ENCODE results near the gene CCL3. TPM values are rescaled to one million over a fixed set of nuclear protein-coding genes. Genes with fewer than 3 reads are reported as not detected.
A peak's percentile ranks its signal among the peaks of the same experiment; 100 is the strongest.
"Not testable (repeated sequence)": the region's sequence is repeated elsewhere in the genome, so short reads cannot be mapped to it uniquely, and the experiment has no call there.

CCL3 gene
- total RNA-seq, 2 donors from 2014 or later, result 2.0 to 2.1 TPM

DNA sequence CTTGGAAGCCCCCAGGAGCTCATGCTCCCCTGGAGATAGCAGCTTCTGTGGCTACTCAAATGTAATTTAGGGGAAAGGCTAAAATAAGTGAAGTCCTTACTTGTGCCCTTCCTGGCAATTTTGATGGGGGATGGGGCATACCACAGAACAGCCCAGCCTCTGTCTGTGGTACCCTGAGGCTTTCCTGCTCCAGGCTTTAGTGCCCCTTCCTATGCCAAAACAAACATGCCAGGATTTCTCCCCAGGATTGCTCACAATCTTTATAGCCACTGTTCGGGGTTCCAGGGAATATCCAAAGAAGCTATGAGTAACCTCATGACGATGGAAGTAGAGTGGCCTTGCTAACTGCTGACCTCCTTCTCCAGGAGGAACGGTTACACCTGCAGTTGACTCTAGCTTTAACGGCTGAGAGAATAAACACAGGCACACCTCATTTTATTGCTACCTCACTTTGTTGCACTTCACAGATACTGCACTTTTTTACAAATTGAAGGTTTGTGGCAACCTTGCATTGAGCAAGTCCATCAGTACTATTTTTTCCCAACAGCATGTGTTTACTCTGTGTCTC, 38.6 kb upstream of the CCL3 start:
- H3K9ac ChIP-seq (ENCODE audit: low read depth in 2 of 2, low read length in 2 of 2), result peak overlapping the region in 1 of 2 donors; percentile 41
- no peak overlapping the region for H3K4me3 ChIP-seq
- peak overlapping the region; percentile 63 for H3K27ac ChIP-seq
- peak; percentile 82 for DNase-seq
- no peaks in the 10 kb centered on the region for H3K27me3 ChIP-seq
- H3K9me3 ChIP-seq, result no peaks in the 10 kb centered on the region
- no peaks in the 10 kb centered on the region for H3K36me3 ChIP-seq
- intact Hi-C loops (cut with DNase I), result no loop called here
- peaks cover 17% of the 10 kb centered on the region for H3K4me1 ChIP-seq
- TF ChIP-seq, protein P1, sequence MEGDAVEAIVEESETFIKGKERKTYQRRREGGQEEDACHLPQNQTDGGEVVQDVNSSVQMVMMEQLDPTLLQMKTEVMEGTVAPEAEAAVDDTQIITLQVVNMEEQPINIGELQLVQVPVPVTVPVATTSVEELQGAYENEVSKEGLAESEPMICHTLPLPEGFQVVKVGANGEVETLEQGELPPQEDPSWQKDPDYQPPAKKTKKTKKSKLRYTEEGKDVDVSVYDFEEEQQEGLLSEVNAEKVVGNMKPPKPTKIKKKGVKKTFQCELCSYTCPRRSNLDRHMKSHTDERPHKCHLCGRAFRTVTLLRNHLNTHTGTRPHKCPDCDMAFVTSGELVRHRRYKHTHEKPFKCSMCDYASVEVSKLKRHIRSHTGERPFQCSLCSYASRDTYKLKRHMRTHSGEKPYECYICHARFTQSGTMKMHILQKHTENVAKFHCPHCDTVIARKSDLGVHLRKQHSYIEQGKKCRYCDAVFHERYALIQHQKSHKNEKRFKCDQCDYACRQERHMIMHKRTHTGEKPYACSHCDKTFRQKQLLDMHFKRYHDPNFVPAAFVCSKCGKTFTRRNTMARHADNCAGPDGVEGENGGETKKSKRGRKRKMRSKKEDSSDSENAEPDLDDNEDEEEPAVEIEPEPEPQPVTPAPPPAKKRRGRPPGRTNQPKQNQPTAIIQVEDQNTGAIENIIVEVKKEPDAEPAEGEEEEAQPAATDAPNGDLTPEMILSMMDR (IDR thresholded peaks at IDR 0.05), result no peak

DNA sequence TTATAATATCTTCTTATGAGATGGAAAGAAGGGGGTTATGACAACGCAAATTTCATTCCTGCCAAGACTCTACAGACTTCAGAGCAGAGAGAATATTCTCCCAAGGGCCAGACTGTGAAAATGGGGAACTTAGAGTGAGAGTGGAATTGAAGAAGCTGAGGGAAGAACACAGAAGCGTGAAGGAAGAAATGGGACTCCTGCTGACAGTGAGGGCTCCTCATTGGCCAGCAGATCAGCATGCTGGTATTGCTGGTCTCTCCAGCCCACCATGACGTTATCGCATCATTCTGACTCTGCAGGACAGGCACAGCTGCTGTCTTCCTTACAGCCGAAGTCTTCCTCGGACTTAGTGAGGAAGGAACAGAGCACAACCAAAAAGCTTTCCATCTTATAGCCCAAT, 38.0 kb upstream of the CCL3 start:
- no peak overlapping the region for H3K9ac ChIP-seq (ENCODE audit: low read depth in 2 of 2, low read length in 2 of 2)
- H3K27ac ChIP-seq, result peak overlapping the region; percentile 63
- H3K36me3 ChIP-seq, result no peaks in the 10 kb centered on the region
- H3K9me3 ChIP-seq, result no peaks in the 10 kb centered on the region
- no peak overlapping the region for H3K4me3 ChIP-seq
- peaks cover 11% of the 10 kb centered on the region for H3K4me1 ChIP-seq
- intact Hi-C loops (cut with DNase I), result no loop called here
- TF ChIP-seq, protein P1 (IDR thresholded peaks at IDR 0.05), result no peak
- no peaks in the 10 kb centered on the region for H3K27me3 ChIP-seq
- DNase-seq, result no peak

DNA sequence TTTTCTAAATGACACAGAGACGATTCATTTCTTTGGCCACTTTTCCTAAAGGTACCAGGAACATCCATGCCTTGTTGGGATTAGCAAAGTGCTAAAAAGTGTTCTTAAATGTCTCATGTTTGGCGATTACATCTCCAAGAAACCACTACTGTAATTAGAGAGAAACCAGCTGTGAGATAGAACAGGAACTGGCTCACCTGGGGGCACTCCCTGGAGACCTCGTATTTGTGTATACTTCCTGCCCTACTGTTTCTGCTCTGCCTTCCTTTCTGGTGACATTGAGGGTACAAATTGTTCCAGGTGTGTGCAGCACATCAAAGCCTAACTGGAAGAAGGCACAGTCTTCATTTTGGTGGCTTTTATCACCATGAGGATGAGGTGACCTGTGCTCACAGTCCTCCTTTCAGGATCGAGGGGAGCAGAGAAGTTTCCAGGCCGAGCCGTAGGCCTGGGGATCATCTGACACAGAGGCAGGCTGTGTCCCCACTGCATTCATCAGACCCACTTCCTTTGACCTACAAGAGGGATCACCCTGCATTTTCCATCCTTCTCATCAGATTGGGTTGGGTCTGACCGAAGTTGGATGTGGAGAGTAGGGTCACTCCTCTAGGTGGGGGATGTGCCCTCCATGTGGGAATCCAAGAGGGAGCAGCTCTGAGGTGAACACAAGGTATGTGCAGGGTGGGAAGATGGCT, 37.4 kb upstream of the CCL3 start:
- TF ChIP-seq, protein P1 (IDR thresholded peaks at IDR 0.05), result no peak
- DNase-seq, result no peak
- H3K9ac ChIP-seq (ENCODE audit: low read depth in 2 of 2, low read length in 2 of 2), result no peak overlapping the region
- no peaks in the 10 kb centered on the region for H3K36me3 ChIP-seq
- intact Hi-C loops (cut with DNase I), result no loop called here
- no peaks in the 10 kb centered on the region for H3K27me3 ChIP-seq
- no peak overlapping the region for H3K4me3 ChIP-seq
- no peaks in the 10 kb centered on the region for H3K9me3 ChIP-seq
- H3K4me1 ChIP-seq, result peaks cover 10% of the 10 kb centered on the region
- H3K27ac ChIP-seq, result peak overlapping the region; percentile 63

DNA sequence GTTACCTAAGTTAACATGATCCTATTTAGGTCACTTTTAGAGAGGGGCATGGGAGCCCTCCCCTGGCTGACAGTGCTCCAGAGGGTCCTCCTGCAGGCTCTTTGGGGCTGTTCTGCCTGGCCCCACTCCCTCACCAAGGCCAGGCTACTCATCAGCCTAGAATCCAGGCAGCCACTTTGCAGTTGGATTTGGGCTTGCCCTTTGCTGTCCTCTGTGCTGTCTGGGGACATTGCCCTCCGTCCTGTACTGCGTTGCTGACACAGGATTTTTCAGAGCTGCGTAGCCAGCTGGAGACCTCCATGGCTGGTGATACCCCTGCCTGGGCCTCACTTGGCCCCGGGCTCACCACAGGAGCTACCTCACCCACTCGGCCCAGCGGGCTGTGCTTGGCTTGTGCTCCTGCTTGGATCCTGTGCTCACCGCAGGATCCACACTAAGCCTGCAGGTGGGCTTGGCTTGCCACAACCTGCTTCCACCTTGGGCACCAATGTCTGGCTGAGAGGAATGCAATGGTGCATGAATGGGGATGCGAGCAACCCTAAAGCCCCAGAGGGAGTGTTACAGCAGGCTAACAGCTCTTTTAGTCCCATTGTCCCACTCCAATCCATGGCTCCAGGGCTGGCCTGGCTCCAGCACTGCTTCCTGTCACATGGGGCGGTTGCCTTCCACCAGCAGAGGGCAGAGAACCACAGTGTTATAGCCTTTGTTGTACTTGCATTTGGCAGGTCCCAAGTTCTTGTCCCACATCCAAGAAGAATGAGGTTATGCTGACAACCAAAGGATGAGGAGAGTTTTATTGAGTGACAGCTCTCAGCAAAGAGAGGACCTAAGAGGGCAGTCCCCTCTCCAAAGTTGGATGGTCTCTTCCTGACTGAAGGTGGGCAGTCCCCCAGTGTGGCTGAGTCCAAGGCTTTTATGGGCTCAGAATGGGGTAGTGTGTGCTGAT, 35.2 kb upstream of the CCL3 start:
- Histone ChIP-seq H3K9ac (ENCODE audit: low read depth in 2 of 2, low read length in 2 of 2) (no peak overlapping the region), H3K9me3 (no peaks in the 10 kb centered on the region), H3K36me3 (no peaks in the 10 kb centered on the region), H3K4me1 (peaks cover 5% of the 10 kb centered on the region), H3K4me3 (no peak overlapping the region), H3K27me3 (no peaks in the 10 kb centered on the region), H3K27ac (no peak overlapping the region)
- intact Hi-C loops (cut with DNase I), result no loop called here
- no peak for DNase-seq
- TF ChIP-seq, protein P1 (IDR thresholded peaks at IDR 0.05), result no peak

DNA sequence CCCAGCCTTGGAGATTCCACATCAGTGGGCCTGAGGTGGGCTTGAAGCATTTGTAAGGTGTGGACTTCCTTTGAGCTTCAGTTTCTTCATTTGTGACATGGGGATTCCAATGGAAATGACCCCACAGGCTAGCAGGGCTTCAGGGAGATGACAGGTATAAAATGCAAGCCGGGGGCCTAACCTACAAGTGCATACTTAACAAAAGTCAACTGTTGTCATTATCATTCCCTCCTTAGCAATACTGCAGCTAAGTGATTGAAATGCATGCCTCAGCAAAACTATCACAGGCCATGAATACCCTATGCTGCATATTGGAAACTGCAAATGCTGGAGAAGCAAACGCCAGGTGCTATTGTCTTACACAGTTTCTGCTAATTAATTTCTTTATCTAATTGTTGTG, 33.5 kb upstream of the CCL3 start:
- H3K36me3 ChIP-seq, result no peaks in the 10 kb centered on the region

DNA sequence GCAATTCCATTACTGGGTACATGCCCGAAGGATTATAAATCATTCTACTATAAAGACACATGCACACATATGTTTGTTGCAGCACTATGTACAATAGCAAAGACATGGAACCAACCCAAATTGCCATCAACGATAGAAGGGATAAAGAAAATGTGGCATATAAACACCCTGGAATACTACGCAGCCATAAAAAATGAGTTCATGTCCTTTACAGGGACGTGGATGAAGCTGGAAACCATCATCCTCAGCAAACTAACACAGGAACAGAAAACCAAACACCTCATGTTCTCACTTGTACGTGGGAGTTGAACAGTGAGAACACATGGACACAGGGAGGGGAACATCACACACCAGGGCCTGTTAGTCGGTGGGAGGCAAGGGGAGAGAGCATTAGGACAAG, 31.2 kb upstream of the CCL3 start:
- H3K4me3 ChIP-seq; H3K9me3 ChIP-seq; H3K36me3 ChIP-seq; H3K4me1 ChIP-seq; H3K27me3 ChIP-seq; DNase-seq; intact Hi-C loops (cut with DNase I); H3K27ac ChIP-seq; H3K9ac ChIP-seq (ENCODE audit: low read depth in 2 of 2, low read length in 2 of 2): not testable (repeated sequence)

More for the DNA sequence above, 33.5 kb upstream of the CCL3 start:
- no peak for DNase-seq
- TF ChIP-seq, protein P1 (IDR thresholded peaks at IDR 0.05), result no peak
- H3K27me3 ChIP-seq, result no peaks in the 10 kb centered on the region
- H3K9ac ChIP-seq (ENCODE audit: low read depth in 2 of 2, low read length in 2 of 2), result no peak overlapping the region
- H3K4me1 ChIP-seq, result peaks cover 5% of the 10 kb centered on the region
- H3K27ac ChIP-seq, result no peak overlapping the region
- no peaks in the 10 kb centered on the region for H3K9me3 ChIP-seq
- intact Hi-C loops (cut with DNase I), result no loop called here
- H3K4me3 ChIP-seq, result no peak overlapping the region
